Measurements from ENCODE around the gene MXD4. TPM values are rescaled to one million over a fixed set of nuclear protein-coding genes. Genes with fewer than 3 reads are reported as not detected.

MXD4 gene
- polyA plus RNA-seq, 1 experiment: 46.0 TPM

DNA sequence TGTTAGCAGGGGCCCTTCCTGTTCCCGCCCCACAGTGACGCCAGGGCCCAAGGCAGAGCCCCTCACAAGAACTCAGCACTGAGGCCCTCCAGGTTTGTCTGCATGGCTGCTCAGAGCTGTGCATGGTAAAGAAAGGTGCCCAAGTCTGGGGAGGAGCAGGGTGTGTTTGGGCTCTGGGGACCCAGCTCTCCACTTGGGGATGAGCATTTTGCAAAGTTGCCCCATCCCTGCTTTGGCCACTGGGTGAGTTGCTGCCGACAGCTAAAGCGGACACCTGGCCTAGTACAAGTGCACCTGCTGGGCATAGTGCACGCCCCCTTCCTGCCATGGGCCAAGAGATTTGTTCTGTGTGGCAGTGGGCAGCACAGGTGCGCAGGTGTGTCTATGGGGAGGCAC lies 2.0 kb upstream of the MXD4 start:
- TF ChIP-seq, protein P1, sequence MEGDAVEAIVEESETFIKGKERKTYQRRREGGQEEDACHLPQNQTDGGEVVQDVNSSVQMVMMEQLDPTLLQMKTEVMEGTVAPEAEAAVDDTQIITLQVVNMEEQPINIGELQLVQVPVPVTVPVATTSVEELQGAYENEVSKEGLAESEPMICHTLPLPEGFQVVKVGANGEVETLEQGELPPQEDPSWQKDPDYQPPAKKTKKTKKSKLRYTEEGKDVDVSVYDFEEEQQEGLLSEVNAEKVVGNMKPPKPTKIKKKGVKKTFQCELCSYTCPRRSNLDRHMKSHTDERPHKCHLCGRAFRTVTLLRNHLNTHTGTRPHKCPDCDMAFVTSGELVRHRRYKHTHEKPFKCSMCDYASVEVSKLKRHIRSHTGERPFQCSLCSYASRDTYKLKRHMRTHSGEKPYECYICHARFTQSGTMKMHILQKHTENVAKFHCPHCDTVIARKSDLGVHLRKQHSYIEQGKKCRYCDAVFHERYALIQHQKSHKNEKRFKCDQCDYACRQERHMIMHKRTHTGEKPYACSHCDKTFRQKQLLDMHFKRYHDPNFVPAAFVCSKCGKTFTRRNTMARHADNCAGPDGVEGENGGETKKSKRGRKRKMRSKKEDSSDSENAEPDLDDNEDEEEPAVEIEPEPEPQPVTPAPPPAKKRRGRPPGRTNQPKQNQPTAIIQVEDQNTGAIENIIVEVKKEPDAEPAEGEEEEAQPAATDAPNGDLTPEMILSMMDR (IDR thresholded peaks at IDR 0.05; ENCODE audit: low read depth, low read length): no peak
- peaks cover 2% of the 10 kb centered on the region for H3K27me3 ChIP-seq (ENCODE audit: control insufficient read depth, insufficient read depth, low read length)
- no peaks in the 10 kb centered on the region; the same call in 1 of the 2 replicates for H3K9me3 ChIP-seq (ENCODE audit: control insufficient read depth, insufficient read depth, low read length)
- DNase-seq (ENCODE audit: low read depth, low spot score): no peak
- ChIA-PET CTCF (no interaction called here), POLR2A (interaction anchor here (0.6 kb wide), 1 partner anchor 68 kb away, joined by 3 read pairs; no protein-coding TSS in a partner anchor)
- H3K27ac ChIP-seq (ENCODE audit: low read depth, low read length): no peak overlapping the region
- no peak overlapping the region for H3K4me3 ChIP-seq (ENCODE audit: low read depth, low read length)

DNA sequence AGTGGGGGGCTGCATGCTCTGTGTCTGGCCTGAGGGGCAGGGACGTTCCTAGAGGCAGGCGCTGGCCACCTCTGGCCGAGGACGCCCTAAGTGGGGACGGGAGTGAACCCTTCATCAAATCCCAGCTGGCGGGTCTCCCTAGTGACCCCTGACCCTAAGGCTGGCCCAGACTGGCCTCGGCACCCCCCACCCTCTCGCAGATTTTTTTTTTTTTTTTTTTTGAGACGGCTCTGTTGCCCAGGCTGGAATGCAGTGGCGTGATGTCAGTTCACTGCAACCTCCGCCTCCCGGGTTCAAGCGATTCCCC lies 988 bp upstream of the MXD4 start:
- Histone ChIP-seq H3K27me3 (ENCODE audit: control insufficient read depth, insufficient read depth, low read length) (peaks cover 2% of the 10 kb centered on the region), H3K9me3 (ENCODE audit: control insufficient read depth, insufficient read depth, low read length) (no peaks in the 10 kb centered on the region; the same call in 1 of the 2 replicates), H3K4me3 (ENCODE audit: low read depth, low read length) (peak overlapping the region; percentile 66), H3K27ac (ENCODE audit: low read depth, low read length) (peak overlapping the region; percentile 87)
- ChIA-PET CTCF (interaction anchor here (0.7 kb wide), 1 partner anchor 252 kb away, joined by 6 read pairs; no protein-coding TSS in a partner anchor), POLR2A (interaction anchor here (0.7 to 1.5 kb wide), 7 partner anchors 9 to 469 kb away, joined by 3 to 9 read pairs (median 6); partner anchors contain the start of gene RNF4)
- DNase-seq (ENCODE audit: low read depth, low spot score): no peak
- TF ChIP-seq, protein P1 (IDR thresholded peaks at IDR 0.05; ENCODE audit: low read depth, low read length): no peak

DNA sequence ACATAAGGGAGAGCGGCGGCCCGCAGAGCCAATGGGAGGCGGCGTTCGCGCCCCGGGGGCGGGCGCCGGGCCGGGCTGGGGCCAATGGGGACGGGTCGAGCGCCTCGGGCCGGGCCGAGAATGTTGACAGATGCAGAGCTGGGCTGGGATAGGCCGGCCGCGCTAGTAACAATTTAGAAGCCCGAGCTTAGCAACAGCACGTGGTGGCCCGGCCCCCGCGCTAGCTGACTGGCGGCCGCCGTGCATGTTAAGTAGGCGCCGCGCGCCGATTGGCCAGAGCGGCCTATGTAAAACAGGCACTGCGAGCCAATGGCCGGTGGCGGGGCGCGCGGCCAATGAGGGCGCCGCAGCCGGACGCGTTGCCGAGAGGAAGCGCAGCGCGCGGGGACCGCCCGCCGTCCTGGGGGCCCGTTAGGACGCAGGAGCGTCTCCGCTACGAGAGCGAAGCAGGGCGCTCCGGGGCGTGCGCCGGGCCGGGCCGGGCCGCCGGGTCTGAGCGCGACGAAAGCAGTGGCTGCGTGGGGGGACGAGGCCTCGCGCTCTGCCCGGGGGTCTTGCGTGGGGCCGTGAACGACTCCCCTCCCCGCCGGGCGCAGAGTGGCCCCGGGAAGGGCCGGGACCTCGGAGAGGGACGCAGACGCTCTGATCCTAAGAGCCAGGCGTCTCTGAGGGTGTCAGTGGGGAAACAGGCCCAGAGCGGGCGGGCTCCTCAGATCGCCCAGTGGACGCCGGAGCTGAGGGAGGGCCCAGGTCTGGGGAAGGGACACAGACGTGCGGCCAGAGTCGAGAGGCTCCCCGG lies 435 bp upstream of the MXD4 start:
- TF ChIP-seq, protein P1 (IDR thresholded peaks at IDR 0.05; ENCODE audit: low read depth, low read length): no peak
- no peaks in the 10 kb centered on the region; the same call in 1 of the 2 replicates for H3K9me3 ChIP-seq (ENCODE audit: control insufficient read depth, insufficient read depth, low read length)
- peak overlapping the region; percentile 87 for H3K27ac ChIP-seq (ENCODE audit: low read depth, low read length)
- peak overlapping the region; percentile 66 for H3K4me3 ChIP-seq (ENCODE audit: low read depth, low read length)
- POLR2A ChIA-PET: interaction anchor here (0.5 to 1.5 kb wide), 23 partner anchors 9 to 343 kb away, joined by 3 to 10 read pairs (median 4); partner anchors contain the start of genes HAUS3, POLN and RNF4
- no peaks in the 10 kb centered on the region for H3K27me3 ChIP-seq (ENCODE audit: control insufficient read depth, insufficient read depth, low read length)
- peak; percentile 99 for DNase-seq (ENCODE audit: low read depth, low spot score)
- CTCF ChIA-PET: no interaction called here

DNA sequence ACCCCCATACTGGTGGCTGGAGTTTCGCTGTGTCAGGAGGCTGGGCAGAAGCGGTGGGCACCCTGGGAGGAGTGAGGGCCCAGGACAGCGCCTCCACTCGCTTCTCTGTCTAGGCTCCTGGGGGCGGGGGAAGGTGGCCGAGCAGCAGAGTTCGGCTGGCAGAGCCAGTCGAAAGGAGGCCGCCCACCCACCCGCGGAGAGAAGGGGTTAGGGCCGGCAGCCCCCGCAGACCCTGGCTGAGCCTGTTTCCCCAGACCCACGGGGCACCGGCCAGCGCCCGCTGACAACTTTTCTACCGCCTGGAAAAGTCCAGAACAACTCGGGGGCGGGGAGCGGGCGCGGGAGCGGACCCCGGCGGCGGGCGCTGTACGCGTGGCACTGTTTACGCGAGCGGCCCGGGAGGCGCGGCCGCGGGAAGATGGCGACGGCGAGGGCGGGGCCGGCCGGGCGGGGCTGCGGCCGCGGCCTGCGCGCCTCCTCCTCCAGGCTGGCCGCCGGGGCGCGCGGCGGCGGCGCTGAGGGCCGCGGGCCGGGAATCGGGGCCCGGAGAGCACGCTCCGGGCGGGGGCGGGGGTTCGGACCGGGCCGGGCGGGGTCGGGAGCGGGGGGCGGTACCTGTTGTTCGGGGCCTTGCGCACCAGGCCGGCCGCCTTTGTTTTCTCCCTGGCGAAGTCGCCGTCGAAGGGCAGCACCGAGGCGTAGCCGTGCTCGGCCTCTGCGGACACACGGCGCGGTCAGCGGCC lies 628 bp downstream of the MXD4 start:
- TF ChIP-seq, protein P1 (IDR thresholded peaks at IDR 0.05; ENCODE audit: low read depth, low read length): no peak
- CTCF ChIA-PET: no interaction called here
- H3K27me3 ChIP-seq (ENCODE audit: control insufficient read depth, insufficient read depth, low read length): no peaks in the 10 kb centered on the region
- no peak for DNase-seq (ENCODE audit: low read depth, low spot score)
- peak overlapping the region; percentile 52 for H3K27ac ChIP-seq (ENCODE audit: low read depth, low read length)
- peak overlapping the region; percentile 83 for H3K4me3 ChIP-seq (ENCODE audit: low read depth, low read length)
- POLR2A ChIA-PET: interaction anchor here (1.0 to 1.5 kb wide), 4 partner anchors 10 to 114 kb away, joined by 3 to 10 read pairs (median 4); partner anchors contain the start of genes HAUS3 and POLN
- H3K9me3 ChIP-seq (ENCODE audit: control insufficient read depth, insufficient read depth, low read length): no peaks in the 10 kb centered on the region; the same call in 1 of the 2 replicates

Measured in AG04450 (cell line).